ENCODE results near the gene SDC4.
A peak's percentile ranks its signal among the peaks of the same experiment; 100 is the strongest.

SDC4 gene

GRCh38 chr20:45347936-45348778 is at the start of gene SDC4:
Gene SDC4 (minus strand): TSS chr20:45348424. CDS start chr20:45348384, 40 bp downstream.
- DNase-seq, result peak; percentile 53

- DNase-seq, result no peak
Observed at GRCh38 chr20:45395114-45395415, 46.8 kb upstream of the SDC4 start.

GRCh38 chr20:45394221-45395113 is 46.2 kb upstream of the SDC4 start:
- DNase-seq, result no peak

GRCh38 chr20:45392733-45393132 is 44.5 kb upstream of the SDC4 start:
- no peak for DNase-seq

GRCh38 chr20:45391559-45391958 is 43.3 kb upstream of the SDC4 start:
- no peak for DNase-seq

- no peak for DNase-seq
Observed at GRCh38 chr20:45390931-45391330, 42.7 kb upstream of the SDC4 start.

- DNase-seq, result no peak
Observed at GRCh38 chr20:45387274-45387673, 39.0 kb upstream of the SDC4 start.

GRCh38 chr20:45378191-45378590 is 30.0 kb upstream of the SDC4 start, which contains the start of gene TP53TG5:
Gene TP53TG5 (minus strand): TSS chr20:45378325. CDS start chr20:45378236, 89 bp downstream.
- no peak for DNase-seq

GRCh38 chr20:45377269-45377668 is 29.0 kb upstream of the SDC4 start:
- no peak for DNase-seq

GRCh38 chr20:45374966-45375365 is 26.7 kb upstream of the SDC4 start:
- DNase-seq, result no peak

GRCh38 chr20:45374101-45374467 is 25.9 kb upstream of the SDC4 start:
- DNase-seq, result no peak

GRCh38 chr20:45373353-45374100 is 25.3 kb upstream of the SDC4 start:
- peak; percentile 73 for DNase-seq

GRCh38 chr20:45372646-45373352 is 24.6 kb upstream of the SDC4 start:
- no peak for DNase-seq

- DNase-seq, result no peak
Observed at GRCh38 chr20:45372241-45372640, 24.0 kb upstream of the SDC4 start.

- DNase-seq, result no peak
Observed at GRCh38 chr20:45370571-45371160, 22.4 kb upstream of the SDC4 start.

GRCh38 chr20:45368221-45368980 is 20.2 kb upstream of the SDC4 start:
- no peak for DNase-seq

GRCh38 chr20:45367126-45367525 is 18.9 kb upstream of the SDC4 start:
- DNase-seq, result no peak

- DNase-seq, result no peak
Observed at GRCh38 chr20:45366631-45367030, 18.4 kb upstream of the SDC4 start.

- no peak for DNase-seq
Observed at GRCh38 chr20:45366192-45366591, 18.0 kb upstream of the SDC4 start.

GRCh38 chr20:45365444-45365970 is 17.3 kb upstream of the SDC4 start:
- no peak for DNase-seq
